Measurements from ENCODE around the gene JDP2.

The JDP2 gene

DNA sequence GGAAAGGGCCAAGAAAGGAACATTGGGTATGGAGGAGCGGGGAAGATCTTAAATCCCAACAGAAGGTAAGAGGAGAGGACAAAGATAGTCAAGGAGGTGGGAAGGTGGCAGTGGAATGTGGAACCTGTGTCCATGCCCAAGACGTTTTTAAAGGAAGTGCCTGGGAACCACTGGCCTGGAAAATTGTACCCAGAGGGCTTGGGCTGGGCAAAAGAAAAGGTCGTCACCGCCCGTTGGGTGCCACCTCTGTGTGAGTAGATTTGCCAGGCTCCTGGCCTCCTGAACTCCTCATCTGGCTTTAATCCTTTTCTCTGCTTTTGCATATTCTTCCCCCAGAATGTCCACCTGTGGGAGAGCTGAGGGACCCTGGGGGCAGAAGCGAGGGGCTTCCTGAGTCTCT is 32.6 kb downstream of the JDP2 start:
- H3K27ac ChIP-seq (ENCODE audit: extremely low read depth, low read depth, low read length): no peak overlapping the region
- H3K9me3 ChIP-seq (ENCODE audit: control insufficient read depth, insufficient read depth, low read depth, low read length): no peaks in the 10 kb centered on the region
- CTCF ChIA-PET: no interaction called here
- peaks cover 0 to 5% of the 10 kb centered on the region in 2 experiments; a peak in 1 of 3 replicates for H3K36me3 ChIP-seq (ENCODE audit: control insufficient read depth in 2 of 2, insufficient read depth in 1 of 2, low read length in 2 of 2)
- H3K4me3 ChIP-seq (ENCODE audit: low read depth, low read length): no peak overlapping the region
- H3K4me1 ChIP-seq (ENCODE audit: control insufficient read depth, insufficient read depth, low read length): no peaks in the 10 kb centered on the region
- POLR2A ChIA-PET: no interaction called here
- TF ChIP-seq ZNF596 (tag by site-specific recombination; IDR thresholded peaks at IDR 0.05): no peak
- no peak for TF ChIP-seq TRIM28 (IDR thresholded peaks at IDR 0.05; ENCODE audit: borderline replicate concordance, low read length)
- no peak for TF ChIP-seq ZXDB (tag by site-specific recombination; IDR thresholded peaks at IDR 0.05)
- no peak for TF ChIP-seq GFI1B (tag by site-specific recombination; IDR thresholded peaks at IDR 0.05)
- TF ChIP-seq EGR2 (tag by site-specific recombination; IDR thresholded peaks at IDR 0.05; ENCODE audit: low read depth): no peak
- no peak for TF ChIP-seq ZNF830 (tag by site-specific recombination; IDR thresholded peaks at IDR 0.05; ENCODE audit: low read depth)
- TF ChIP-seq ZBTB21 (tag by site-specific recombination; IDR thresholded peaks at IDR 0.05): no peak
- TF ChIP-seq ZNF664 (tag by site-specific recombination; IDR thresholded peaks at IDR 0.05): no peak
- TF ChIP-seq ZNF416 (tag by site-specific recombination; IDR thresholded peaks at IDR 0.05): no peak
- no peak for TF ChIP-seq PRDM4 (tag by site-specific recombination; IDR thresholded peaks at IDR 0.05)

GRCh38 chr14:75461303-75461702 is 33.5 kb downstream of the JDP2 start:
- Histone ChIP-seq H3K27ac (ENCODE audit: extremely low read depth, low read depth, low read length) (no peak overlapping the region), H3K4me3 (ENCODE audit: low read depth, low read length) (no peak overlapping the region), H3K9me3 (ENCODE audit: control insufficient read depth, insufficient read depth, low read depth, low read length) (no peaks in the 10 kb centered on the region), H3K36me3 (ENCODE audit: control insufficient read depth in 2 of 2, insufficient read depth in 1 of 2, low read length in 2 of 2) (peaks cover 0 to 5% of the 10 kb centered on the region in 2 experiments; a peak in 1 of 3 replicates), H3K4me1 (ENCODE audit: control insufficient read depth, insufficient read depth, low read length) (no peaks in the 10 kb centered on the region)
- POLR2A ChIA-PET: interaction anchor here (0.5 to 0.7 kb wide), 2 partner anchors 39 to 109 kb away, joined by 4 to 6 read pairs; no protein-coding TSS in a partner anchor
- CTCF ChIA-PET: interaction anchor here (1.1 kb wide), 1 partner anchor 28 kb away, joined by 9 read pairs; no protein-coding TSS in a partner anchor
- TF ChIP-seq ZNF132 (tag by site-specific recombination; IDR thresholded peaks at IDR 0.05; ENCODE audit: borderline replicate concordance) (no peak), PRDM4 (tag by site-specific recombination; IDR thresholded peaks at IDR 0.05) (no peak)
- TF ChIP-seq, protein P1, sequence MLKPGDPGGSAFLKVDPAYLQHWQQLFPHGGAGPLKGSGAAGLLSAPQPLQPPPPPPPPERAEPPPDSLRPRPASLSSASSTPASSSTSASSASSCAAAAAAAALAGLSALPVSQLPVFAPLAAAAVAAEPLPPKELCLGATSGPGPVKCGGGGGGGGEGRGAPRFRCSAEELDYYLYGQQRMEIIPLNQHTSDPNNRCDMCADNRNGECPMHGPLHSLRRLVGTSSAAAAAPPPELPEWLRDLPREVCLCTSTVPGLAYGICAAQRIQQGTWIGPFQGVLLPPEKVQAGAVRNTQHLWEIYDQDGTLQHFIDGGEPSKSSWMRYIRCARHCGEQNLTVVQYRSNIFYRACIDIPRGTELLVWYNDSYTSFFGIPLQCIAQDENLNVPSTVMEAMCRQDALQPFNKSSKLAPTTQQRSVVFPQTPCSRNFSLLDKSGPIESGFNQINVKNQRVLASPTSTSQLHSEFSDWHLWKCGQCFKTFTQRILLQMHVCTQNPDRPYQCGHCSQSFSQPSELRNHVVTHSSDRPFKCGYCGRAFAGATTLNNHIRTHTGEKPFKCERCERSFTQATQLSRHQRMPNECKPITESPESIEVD (tag by site-specific recombination; IDR thresholded peaks at IDR 0.05): no peak
- TF ChIP-seq, protein P2, sequence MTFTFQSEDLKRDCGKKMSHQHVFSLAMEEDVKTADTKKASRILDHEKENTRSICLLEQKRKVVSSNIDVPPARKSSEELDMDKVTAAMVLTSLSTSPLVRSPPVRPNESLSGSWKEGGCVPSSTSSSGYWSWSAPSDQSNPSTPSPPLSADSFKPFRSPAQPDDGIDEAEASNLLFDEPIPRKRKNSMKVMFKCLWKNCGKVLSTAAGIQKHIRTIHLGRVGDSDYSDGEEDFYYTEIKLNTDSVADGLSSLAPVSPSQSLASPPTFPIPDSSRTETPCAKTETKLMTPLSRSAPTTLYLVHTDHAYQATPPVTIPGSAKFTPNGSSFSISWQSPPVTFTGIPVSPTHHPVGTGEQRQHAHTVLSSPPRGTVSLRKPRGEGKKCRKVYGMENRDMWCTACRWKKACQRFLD (tag by site-specific recombination; IDR thresholded peaks at IDR 0.05): no peak

Data from HEK293 (cell line).